C4-2B (cell line): ENCODE measurements around the gene SYNRG.

Experiments
- CTCF ChIP-seq: fragments of 450-650 bp; conservative IDR thresholded peaks from 2 replicates; pipeline ENCODE4 v1.5.1; 2017; ENCODE audit warnings: mild to moderate bottlenecking
- ZFX ChIP-seq: fragments of 450-650 bp; IDR thresholded peaks from 2 replicates; pipeline ENCODE4 v1.6.1; 2017

GRCh38 chr17:37507111-37507510 lies 102.1 kb downstream of the SYNRG start:
- TF ChIP-seq CTCF (no peak), ZFX (no peak)
